Activated effector memory CD4-positive, alpha-beta T cell treated with anti-CD3 and anti-CD28 coated beads, Interleukin-2, amount 50 U/mL, for 16 hours (primary cell): ENCODE measurements around the gene DOCK4.

Source experiments
- DNase-seq: peaks from one replicate; pipeline ENCODE4 v3.0.0-alpha.2; 2020

The DOCK4 gene

GRCh38 chr7:111743244-111743847, 462.9 kb downstream of the DOCK4 start:
- no peak for DNase-seq

- peak; percentile 70 for DNase-seq
Measured at GRCh38 chr7:111741811-111742240, 464.4 kb downstream of the DOCK4 start.

- no peak for DNase-seq
Measured at GRCh38 chr7:111740942-111741341, 465.3 kb downstream of the DOCK4 start.

- no peak for DNase-seq
Measured at GRCh38 chr7:111736552-111736874, 469.7 kb downstream of the DOCK4 start.

GRCh38 chr7:111735661-111736551, 470.3 kb downstream of the DOCK4 start:
- peak; percentile 65 for DNase-seq

- no peak for DNase-seq
Measured at GRCh38 chr7:111734954-111735660, 471.1 kb downstream of the DOCK4 start.

- no peak for DNase-seq
Measured at GRCh38 chr7:111732923-111733322, 473.3 kb downstream of the DOCK4 start.

- DNase-seq = no peak
Measured at GRCh38 chr7:111730476-111731300, 475.5 kb downstream of the DOCK4 start.

GRCh38 chr7:111730057-111730456, 476.1 kb downstream of the DOCK4 start:
- no peak for DNase-seq

- DNase-seq = no peak
Measured at GRCh38 chr7:111729483-111729882, 476.7 kb downstream of the DOCK4 start.

GRCh38 chr7:111728635-111728995, 477.6 kb downstream of the DOCK4 start:
- DNase-seq = no peak

- DNase-seq = no peak
Measured at GRCh38 chr7:111727905-111728634, 478.1 kb downstream of the DOCK4 start.

- DNase-seq = no peak
Measured at GRCh38 chr7:111718886-111719285, 487.3 kb downstream of the DOCK4 start.

- no peak for DNase-seq
Measured at GRCh38 chr7:111711426-111712065, 494.7 kb downstream of the DOCK4 start.

GRCh38 chr7:111710839-111711380, 495.3 kb downstream of the DOCK4 start:
- no peak for DNase-seq

GRCh38 chr7:111708072-111708471, 498.1 kb downstream of the DOCK4 start:
- no peak for DNase-seq

GRCh38 chr7:111705807-111706206, 500.4 kb downstream of the DOCK4 start:
- DNase-seq = no peak

- no peak for DNase-seq
Measured at GRCh38 chr7:111697771-111698170, 508.4 kb downstream of the DOCK4 start.

GRCh38 chr7:111694376-111694775, 511.8 kb downstream of the DOCK4 start:
- DNase-seq = no peak

GRCh38 chr7:111690364-111691111, 515.7 kb downstream of the DOCK4 start:
- DNase-seq = no peak

- DNase-seq = no peak
Measured at GRCh38 chr7:111685349-111685748, 520.9 kb downstream of the DOCK4 start.
